Eye (tissue), 1 donor: Measurements from ENCODE around the gene SNCB.

Experiments used
- DNase-seq: peaks from one replicate; pipeline ENCODE4 v3.0.0-alpha.2; 2015

Gene SNCB

GRCh38 chr5:176660860-176661641 is 30.7 kb upstream of the SNCB start:
- peak; percentile 93 for DNase-seq

GRCh38 chr5:176660530-176660859 is 30.2 kb upstream of the SNCB start:
- no peak for DNase-seq

- no peak for DNase-seq
Measured at GRCh38 chr5:176659860-176660461, 29.6 kb upstream of the SNCB start.

GRCh38 chr5:176659512-176659839 is 29.1 kb upstream of the SNCB start:
- no peak for DNase-seq

GRCh38 chr5:176658817-176659511 is 28.6 kb upstream of the SNCB start:
- DNase-seq = no peak

GRCh38 chr5:176658007-176658599 is 27.8 kb upstream of the SNCB start:
- peak; percentile 84 for DNase-seq

- DNase-seq = no peak
Measured at GRCh38 chr5:176656467-176656990, 26.2 kb upstream of the SNCB start.

GRCh38 chr5:176654856-176655255 is 24.5 kb upstream of the SNCB start:
- no peak for DNase-seq

GRCh38 chr5:176653401-176654385 is 23.4 kb upstream of the SNCB start:
- no peak for DNase-seq

GRCh38 chr5:176652136-176652535 is 21.8 kb upstream of the SNCB start:
- DNase-seq = no peak

- DNase-seq = no peak
Measured at GRCh38 chr5:176651472-176651980, 21.2 kb upstream of the SNCB start.

- no peak for DNase-seq
Measured at GRCh38 chr5:176650354-176650884, 20.1 kb upstream of the SNCB start.

- no peak for DNase-seq
Measured at GRCh38 chr5:176648474-176649194, 18.3 kb upstream of the SNCB start.

GRCh38 chr5:176647843-176648473 is 17.6 kb upstream of the SNCB start:
- peak; percentile 67 for DNase-seq

GRCh38 chr5:176647030-176647842 is 16.9 kb upstream of the SNCB start, which contains the start of gene TSPAN17:
TSS of gene TSPAN17 (plus strand) at chr5:176647484. CDS start at chr5:176647616, 132 bp downstream.
- DNase-seq = peak; percentile 100

- DNase-seq = no peak
Measured at GRCh38 chr5:176646707-176647029, 16.3 kb upstream of the SNCB start.

GRCh38 chr5:176646049-176646706 is 15.8 kb upstream of the SNCB start:
- DNase-seq = no peak

GRCh38 chr5:176644878-176645670 is 14.7 kb upstream of the SNCB start:
- no peak for DNase-seq
